H7 (cell line): Measurements from ENCODE around the gene SMOC1. TPM values are rescaled to one million over a fixed set of nuclear protein-coding genes. Genes with fewer than 3 reads are reported as not detected.

ENCODE experiments used
- DNase-seq: peaks from one replicate; pipeline ENCODE4 v3.0.0; 2012
- H3K27me3 ChIP-seq: 2 replicates; pipeline ENCODE4 v1.6.0; 2011; ENCODE audit warnings: mild to moderate bottlenecking, low read length; ENCODE audit not compliant: control insufficient read depth, insufficient read depth
- H3K36me3 ChIP-seq: replicated peaks from 2 replicates; pipeline ENCODE4 v1.5.1; 2011; ENCODE audit warnings: low read length; ENCODE audit not compliant: control insufficient read depth, insufficient read depth
- H3K4me3 ChIP-seq: 2 replicates; pipeline ENCODE4 v1.5.1; 2011; ENCODE audit warnings: low read depth, mild to moderate bottlenecking, control low read depth, low read length, moderate library complexity; ENCODE audit not compliant: insufficient read depth
- total RNA-seq: library from RNA; depleted of rRNA; stranded (reverse); fragments of >200 nt; shearing (Covaris generic); gene quantifications from 2 replicates; pipeline ENCODE4 v1.2.3, GENCODE V29; 2014; rRNA removed

Gene SMOC1
- total RNA-seq, 1 experiment from 2014 or later, result 0.14 TPM

DNA sequence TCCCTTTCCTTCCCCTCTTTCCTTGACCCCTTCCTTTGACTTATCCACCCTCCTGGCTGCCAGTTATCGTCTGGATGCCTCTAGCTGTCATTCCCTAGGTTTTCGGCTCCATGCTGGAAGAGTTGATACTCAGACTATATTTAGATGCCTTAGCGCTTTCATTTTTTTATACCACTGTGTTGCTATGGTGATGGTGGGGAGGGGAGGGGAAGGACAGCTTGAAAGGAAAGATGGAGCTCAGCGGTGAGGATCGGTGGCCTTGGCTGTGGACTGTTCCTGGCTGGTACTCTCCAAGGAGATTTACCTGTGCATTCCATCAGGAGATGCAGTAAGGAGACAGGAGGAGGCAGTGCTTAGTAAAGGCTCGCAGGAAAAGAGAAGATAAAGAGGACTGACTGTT, 200.9 kb downstream of the SMOC1 start:
- Histone ChIP-seq H3K36me3 (no peaks in the 10 kb centered on the region), H3K27me3 (no peaks in the 10 kb centered on the region), H3K4me3 (no peak overlapping the region)
- DNase-seq, result no peak

Other genes starting within 250 kb of the SMOC1 start
- gene SRSF5, start 112.3 kb upstream of the SMOC1 start, total RNA-seq, result 90.9 and 99.7 TPM in 2 replicates
- not detected in 2 replicates for gene SLC10A1, start 82.2 kb upstream of the SMOC1 start, total RNA-seq